C4-2B (cell line): ENCODE measurements around the gene HSD17B4.

ENCODE experiments used
- ZFX ChIP-seq: fragments of 450-650 bp; IDR thresholded peaks from 2 replicates; pipeline ENCODE4 v1.6.1; 2017
- TF ChIP-seq, protein P1 (sequence below): fragments of 450-650 bp; conservative IDR thresholded peaks from 2 replicates; pipeline ENCODE4 v1.5.1; 2017; ENCODE audit warnings: mild to moderate bottlenecking

DNA sequence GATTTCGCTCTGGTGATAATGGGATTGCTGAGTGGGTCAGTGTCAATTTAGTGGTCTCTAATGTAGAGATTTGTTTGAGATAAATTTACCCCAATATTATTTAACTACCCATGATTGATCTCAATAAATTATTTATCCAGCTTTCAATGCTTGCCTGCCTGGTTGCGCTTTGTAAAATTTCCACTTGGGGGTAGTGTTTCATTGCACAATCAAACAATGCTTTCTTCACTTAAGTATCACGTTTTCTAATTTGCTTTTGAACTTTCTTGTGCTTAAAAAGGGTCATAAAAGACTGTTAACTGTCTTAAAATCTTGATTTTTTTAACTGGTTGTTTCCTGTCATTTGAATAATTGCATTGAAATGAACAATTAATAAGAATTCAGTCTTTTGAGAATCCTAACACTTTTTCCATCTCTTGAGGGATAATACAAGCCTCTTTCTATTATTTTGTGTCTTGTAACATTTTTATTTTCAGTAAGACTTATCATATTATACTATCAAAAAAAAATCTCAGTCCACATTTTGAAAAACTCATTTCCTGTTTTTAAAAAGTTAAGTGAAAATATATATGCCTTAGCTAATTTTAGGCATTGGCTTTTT is 18.7 kb downstream of the HSD17B4 start:
- TF ChIP-seq, protein P1, sequence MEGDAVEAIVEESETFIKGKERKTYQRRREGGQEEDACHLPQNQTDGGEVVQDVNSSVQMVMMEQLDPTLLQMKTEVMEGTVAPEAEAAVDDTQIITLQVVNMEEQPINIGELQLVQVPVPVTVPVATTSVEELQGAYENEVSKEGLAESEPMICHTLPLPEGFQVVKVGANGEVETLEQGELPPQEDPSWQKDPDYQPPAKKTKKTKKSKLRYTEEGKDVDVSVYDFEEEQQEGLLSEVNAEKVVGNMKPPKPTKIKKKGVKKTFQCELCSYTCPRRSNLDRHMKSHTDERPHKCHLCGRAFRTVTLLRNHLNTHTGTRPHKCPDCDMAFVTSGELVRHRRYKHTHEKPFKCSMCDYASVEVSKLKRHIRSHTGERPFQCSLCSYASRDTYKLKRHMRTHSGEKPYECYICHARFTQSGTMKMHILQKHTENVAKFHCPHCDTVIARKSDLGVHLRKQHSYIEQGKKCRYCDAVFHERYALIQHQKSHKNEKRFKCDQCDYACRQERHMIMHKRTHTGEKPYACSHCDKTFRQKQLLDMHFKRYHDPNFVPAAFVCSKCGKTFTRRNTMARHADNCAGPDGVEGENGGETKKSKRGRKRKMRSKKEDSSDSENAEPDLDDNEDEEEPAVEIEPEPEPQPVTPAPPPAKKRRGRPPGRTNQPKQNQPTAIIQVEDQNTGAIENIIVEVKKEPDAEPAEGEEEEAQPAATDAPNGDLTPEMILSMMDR, result peak; percentile 91
- no peak for TF ChIP-seq ZFX
